Endothelial cell of umbilical vein (primary cell): Measurements from ENCODE around the gene MTMR11. TPM values are rescaled to one million over a fixed set of nuclear protein-coding genes. Genes with fewer than 3 reads are reported as not detected.

Experiments
- BruUV-seq: library from RNA; stranded (reverse); fragments of 400-500 nt; replicated peaks from 2 replicates; lab custom pipeline; 2021; lab: Mats Ljungman, UMichigan
- CTCF ChIA-PET: fragments of 300-600, 350-600 bp; sonication (Branson Sonifier 250); formaldehyde crosslinking; loops from one replicate; lab custom pipeline; 2021; ENCODE audit warnings: antibody characterized with exemption, inconsistent platforms; lab: Charles Lee
- POLR2A ChIA-PET: fragments of 300-600, 350-600 bp; sonication (Branson Sonifier 250); formaldehyde crosslinking; loops from one replicate; lab custom pipeline; 2021; ENCODE audit warnings: antibody characterized with exemption, inconsistent platforms; lab: Charles Lee
- DNase-seq: peaks from one replicate; pipeline ENCODE4 v3.0.0-alpha.2; 2011; ENCODE audit warnings: low read depth, low spot score
- FAIRE-seq: peaks from 2 replicates; lab custom pipeline; 2011; peaks lifted over from hg19 to GRCh38; lab: Jason Lieb, UNC
- H2AFZ ChIP-seq: 2 replicates; pipeline ENCODE4 v1.6.0; 2012; ENCODE audit warnings: low read depth, low read length, control low read depth, inconsistent platforms
- H3K27ac ChIP-seq: 2 replicates; pipeline ENCODE4 v1.5.1; 2011; ENCODE audit warnings: low read depth, mild to moderate bottlenecking, control low read depth, low read length, moderate library complexity; ENCODE audit not compliant: insufficient read depth
- H3K27me3 ChIP-seq, 2 experiments: 2 replicates each; pipeline versions ENCODE4 v1.6.0 to v1.6.1; 2011; ENCODE audit warnings: low read length in 2 of 2, mixed read lengths in 1 of 2; ENCODE audit not compliant: control insufficient read depth in 2 of 2, insufficient read depth in 2 of 2
- H3K36me3 ChIP-seq, 2 experiments: 2 replicates in 1 of 2; 3 replicates in 1 of 2; pipeline ENCODE4 v1.5.1; 2011; ENCODE audit warnings: low read length in 2 of 2, mild to moderate bottlenecking in 1 of 2, moderate library complexity in 1 of 2; ENCODE audit not compliant: control insufficient read depth in 2 of 2, insufficient read depth in 2 of 2; ENCODE audit errors: extremely low read depth in 1 of 2
- H3K4me1 ChIP-seq: 3 replicates; pipeline ENCODE4 v1.5.1; 2011; ENCODE audit warnings: mild to moderate bottlenecking, low read length; ENCODE audit not compliant: control insufficient read depth, insufficient read depth; ENCODE audit errors: extremely low read depth
- H3K4me2 ChIP-seq: 2 replicates; pipeline ENCODE4 v1.6.1; 2011; ENCODE audit warnings: low read length, control low read depth, mixed read lengths; ENCODE audit not compliant: insufficient read depth
- H3K4me3 ChIP-seq, 3 experiments: fragments of 200-600 bp in 1 of 3; sonication (generic), shearing (Covaris generic) in 1 of 3; replicated peaks in 1 of 3; 2 replicates each; pipeline ENCODE4 v1.5.1; 2011 to 2016; ENCODE audit warnings: control low read depth in 3 of 3, low read length in 3 of 3, mild to moderate bottlenecking in 2 of 3, inconsistent platforms in 1 of 3, low read depth in 1 of 3, moderate library complexity in 1 of 3; ENCODE audit not compliant: insufficient read depth in 1 of 3
- H3K79me2 ChIP-seq: 2 replicates; pipeline ENCODE4 v1.6.0; 2012; ENCODE audit warnings: low read length, inconsistent platforms; ENCODE audit not compliant: control insufficient read depth, insufficient read depth
- H3K9ac ChIP-seq: replicated peaks from 2 replicates; pipeline ENCODE3; 2011; ENCODE audit warnings: low read length, control low read depth; ENCODE audit not compliant: insufficient read depth; ENCODE audit errors: extremely low read depth
- H3K9me1 ChIP-seq: replicated peaks from 3 replicates; pipeline ENCODE4 v1.6.0; 2011; ENCODE audit warnings: mild to moderate bottlenecking, low read length; ENCODE audit not compliant: control insufficient read depth, insufficient read depth; ENCODE audit errors: extremely low read depth
- H3K9me3 ChIP-seq: replicated peaks from 2 replicates; pipeline ENCODE4 v1.5.1; 2012; ENCODE audit warnings: low read length, inconsistent platforms; ENCODE audit not compliant: control insufficient read depth, insufficient read depth
- H4K20me1 ChIP-seq: replicated peaks from 2 replicates; pipeline ENCODE3; 2011; ENCODE audit warnings: mild to moderate bottlenecking, low read length; ENCODE audit not compliant: control insufficient read depth, insufficient read depth; ENCODE audit errors: extremely low read depth
- EZH2 ChIP-seq: IDR thresholded peaks from 2 replicates; pipeline ENCODE4 v1.6.1; 2012; ENCODE audit warnings: borderline replicate concordance, low read depth, mild to moderate bottlenecking, moderate library complexity, low read length, inconsistent platforms; ENCODE audit not compliant: severe bottlenecking
- FOS ChIP-seq: IDR thresholded peaks from 2 replicates; pipeline ENCODE4 v1.6.1; 2011; ENCODE audit warnings: mild to moderate bottlenecking, low read length, moderate library complexity, borderline replicate concordance; ENCODE audit not compliant: insufficient read depth
- GATA2 ChIP-seq: IDR thresholded peaks from 2 replicates; pipeline ENCODE4 v1.7.0; 2011; ENCODE audit warnings: low read depth, mild to moderate bottlenecking, moderate library complexity, mixed read lengths, low read length; ENCODE audit not compliant: insufficient read length, insufficient read depth
- JUN ChIP-seq: IDR thresholded peaks from 2 replicates; pipeline ENCODE4 v1.6.1; 2011; ENCODE audit warnings: borderline replicate concordance, low read depth; ENCODE audit not compliant: insufficient read length, insufficient read depth
- MYC ChIP-seq: IDR thresholded peaks from one replicate; pipeline ENCODE4 v1.6.1; 2011; ENCODE audit warnings: mild to moderate bottlenecking, low read depth, low read length
- POLR2A ChIP-seq: IDR thresholded peaks from 2 replicates; pipeline ENCODE4 v1.6.1; 2012; ENCODE audit warnings: low read depth, mild to moderate bottlenecking, control low read depth, low read length
- POLR2AphosphoS5 ChIP-seq: IDR thresholded peaks from 2 replicates; pipeline ENCODE4 v1.6.1; 2012; ENCODE audit warnings: low read depth, mild to moderate bottlenecking, control low read depth, low read length, moderate library complexity; ENCODE audit not compliant: insufficient read depth
- dilution Hi-C: fragments of 300-500 bp; cut with MboI; formaldehyde crosslinking; loops from one replicate; pipeline ENCODE4 v1.15.0; 2019; ENCODE audit warnings: low sequenced_read_pairs; ENCODE audit not compliant: extremely low pct_ligation_motif_present
- intact Hi-C: fragments of 100-400 bp; cut with micrococcal nuclease; formaldehyde crosslinking; loops from one replicate; pipeline ENCODE4 v1.10.0; 2022
- polyA plus RNA-seq, 4 experiments: library from polyadenylated mRNA; depleted of rRNA in 3 of 4; stranded (reverse) in 3 of 4; unstranded in 1 of 4; fragments of >200 nt; gene quantifications; 2 replicates each; pipeline versions ENCODE4 v1.2.1 to v1.2.3, GENCODE V29; 2011 to 2012; ENCODE audit warnings: missing spikeins in 1 of 4
- total RNA-seq: library from RNA; stranded (reverse); gene quantifications from 2 replicates; pipeline ENCODE4 v1.2.3, GENCODE V29; 2021
- TF ChIP-seq, protein P1 (sequence below): IDR thresholded peaks from 2 replicates; pipeline ENCODE4 v1.6.1; 2011; ENCODE audit not compliant: insufficient read depth, insufficient read length
- TF ChIP-seq, protein P2 (sequence below), 2 donors: IDR thresholded peaks; 1 replicate in 1 of 2; 2 replicates in 1 of 2; pipeline ENCODE4 v1.5.1; 2011; ENCODE audit warnings: low read length in 2 of 2, mild to moderate bottlenecking in 2 of 2, moderate library complexity in 2 of 2, control low read depth in 1 of 2, inconsistent platforms in 1 of 2, low read depth in 1 of 2; ENCODE audit not compliant: insufficient read depth in 1 of 2; ENCODE audit errors: extremely low read depth in 1 of 2

The MTMR11 gene
- total and polyA plus RNA-seq, 2 donors (not counting 3 experiments of a cell fraction or from before 2014, with no cell fraction given): 7.8 to 14.4 TPM

DNA sequence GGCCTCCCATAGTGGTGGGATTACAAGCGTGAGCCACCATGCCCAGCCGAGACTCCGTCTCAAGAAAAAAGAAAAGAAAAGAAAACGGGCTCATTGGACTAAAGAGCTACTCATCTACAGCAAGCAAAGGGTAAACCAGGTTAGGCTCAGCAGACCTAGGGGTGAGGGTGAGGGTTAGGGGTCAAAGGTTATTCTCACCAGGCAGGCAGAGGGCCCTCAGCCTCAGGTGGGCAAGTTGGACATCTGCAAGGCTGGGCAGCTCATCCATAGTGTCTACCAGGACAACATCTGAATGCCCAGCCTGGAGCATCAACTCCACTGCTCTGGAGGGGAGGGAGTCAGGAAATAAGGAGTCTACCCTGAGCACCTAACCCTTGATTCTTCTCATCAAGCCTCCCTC lies 3.5 kb downstream of the MTMR11 start:
- Histone ChIP-seq H3K4me1 (peaks cover 34% of the 10 kb centered on the region), H4K20me1 (no peaks in the 10 kb centered on the region), H3K4me3 (no peak overlapping the region), H3K9me3 (no peaks in the 10 kb centered on the region), H3K36me3 (no peaks in the 10 kb centered on the region), H2AFZ (no peak overlapping the region), H3K9me1 (no peaks in the 10 kb centered on the region), H3K27ac (no peak overlapping the region), H3K9ac (no peak overlapping the region), H3K27me3 (no peaks in the 10 kb centered on the region), H3K79me2 (no peaks in the 10 kb centered on the region), H3K4me2 (no peak overlapping the region)
- BruUV-seq: no TSS peak
- dilution Hi-C loops: no loop called here
- POLR2A ChIA-PET: no interaction called here
- FAIRE-seq (no peak), DNase-seq (no peak)
- CTCF ChIA-PET: interaction anchor here (0.8 to 1.6 kb wide), 2 partner anchors 9 to 117 kb away, joined by 3 to 5 read pairs; no protein-coding TSS in a partner anchor
- intact Hi-C loops: no loop called here
- TF ChIP-seq, protein P1, sequence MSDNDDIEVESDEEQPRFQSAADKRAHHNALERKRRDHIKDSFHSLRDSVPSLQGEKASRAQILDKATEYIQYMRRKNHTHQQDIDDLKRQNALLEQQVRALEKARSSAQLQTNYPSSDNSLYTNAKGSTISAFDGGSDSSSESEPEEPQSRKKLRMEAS: no peak
- TF ChIP-seq POLR2AphosphoS5 (no peak), JUN (no peak), MYC (no peak), EZH2 (no peak), FOS (no peak), POLR2A (no peak), GATA2 (no peak)
- TF ChIP-seq, protein P2, sequence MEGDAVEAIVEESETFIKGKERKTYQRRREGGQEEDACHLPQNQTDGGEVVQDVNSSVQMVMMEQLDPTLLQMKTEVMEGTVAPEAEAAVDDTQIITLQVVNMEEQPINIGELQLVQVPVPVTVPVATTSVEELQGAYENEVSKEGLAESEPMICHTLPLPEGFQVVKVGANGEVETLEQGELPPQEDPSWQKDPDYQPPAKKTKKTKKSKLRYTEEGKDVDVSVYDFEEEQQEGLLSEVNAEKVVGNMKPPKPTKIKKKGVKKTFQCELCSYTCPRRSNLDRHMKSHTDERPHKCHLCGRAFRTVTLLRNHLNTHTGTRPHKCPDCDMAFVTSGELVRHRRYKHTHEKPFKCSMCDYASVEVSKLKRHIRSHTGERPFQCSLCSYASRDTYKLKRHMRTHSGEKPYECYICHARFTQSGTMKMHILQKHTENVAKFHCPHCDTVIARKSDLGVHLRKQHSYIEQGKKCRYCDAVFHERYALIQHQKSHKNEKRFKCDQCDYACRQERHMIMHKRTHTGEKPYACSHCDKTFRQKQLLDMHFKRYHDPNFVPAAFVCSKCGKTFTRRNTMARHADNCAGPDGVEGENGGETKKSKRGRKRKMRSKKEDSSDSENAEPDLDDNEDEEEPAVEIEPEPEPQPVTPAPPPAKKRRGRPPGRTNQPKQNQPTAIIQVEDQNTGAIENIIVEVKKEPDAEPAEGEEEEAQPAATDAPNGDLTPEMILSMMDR (IDR thresholded peaks at IDR 0.05; ENCODE audit: extremely low read depth in 1 of 2, insufficient read depth in 1 of 2, low read depth in 1 of 2, low read length in 2 of 2): no peak
